ENCODE measurements around the gene LDLRAD2. TPM values are rescaled to one million over a fixed set of nuclear protein-coding genes. Genes with fewer than 3 reads are reported as not detected.

The LDLRAD2 gene
- total RNA-seq, 1 experiment from 2014 or later: 1.0 TPM

DNA sequence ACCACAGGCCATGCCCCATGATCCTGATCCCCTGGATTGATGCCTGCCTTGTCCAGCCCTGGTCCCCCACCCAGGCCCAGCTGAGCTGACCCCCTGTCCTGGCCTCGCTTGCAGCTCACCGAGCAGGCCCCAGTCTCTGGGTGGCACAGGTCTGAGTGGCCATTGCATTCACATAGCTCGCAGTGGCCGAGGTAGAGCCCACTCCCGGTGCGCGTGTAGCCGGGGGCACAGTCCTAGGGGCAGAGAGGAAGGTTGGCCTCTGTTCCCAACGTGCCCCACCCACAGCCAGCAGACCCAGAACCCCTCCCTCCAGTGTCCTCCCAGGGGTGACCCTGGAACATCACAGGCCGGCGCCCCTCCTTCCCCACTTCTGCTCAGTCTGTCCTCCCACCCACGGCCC, 51.9 kb downstream of the LDLRAD2 start:
- no peak for TF ChIP-seq CTCF (conservative IDR thresholded peaks at IDR 0.05)
- H3K14ac ChIP-seq (ENCODE audit: insufficient read depth, low read length): no peak overlapping the region
- no peaks in the 10 kb centered on the region for H3K9me3 Mint-ChIP-seq
- H2AFZ ChIP-seq (ENCODE audit: low read length): no peak overlapping the region
- H3K23me2 ChIP-seq (ENCODE audit: insufficient read length, low read depth, low read length, poor library complexity, severe bottlenecking): no peaks in the 10 kb centered on the region
- no peak overlapping the region for H2BK120ac ChIP-seq (ENCODE audit: low read depth, low read length, poor library complexity, severe bottlenecking)
- no peak overlapping the region for H3K56ac ChIP-seq (ENCODE audit: insufficient read length, low read depth, low read length)
- H2BK20ac ChIP-seq (ENCODE audit: low read depth, low read length, poor library complexity, severe bottlenecking): no peak overlapping the region
- H2BK12ac ChIP-seq (ENCODE audit: insufficient read length, low read depth, low read length): no peak overlapping the region
- H3K27me3 ChIP-seq (ENCODE audit: insufficient read depth, low read length): no peaks in the 10 kb centered on the region
- no CpG with 5 or more reads among the region's 12 CpGs for WGBS (ENCODE audit: extremely low coverage, insufficient read length, low lambda C conversion rate)
- H3K4me3 Mint-ChIP-seq: no peak overlapping the region
- peaks cover 29 to 51% (median 48%) of the 10 kb centered on the region in 3 experiments; a peak in 6 of 7 replicates for H3K36me3 Mint-ChIP-seq (ENCODE audit: insufficient read depth in 1 of 3, low read depth in 3 of 3)
- H3K4me2 ChIP-seq (ENCODE audit: insufficient read depth, insufficient read length, low read length): no peak overlapping the region
- DNase-seq: no peak
- H3K79me2 ChIP-seq (ENCODE audit: insufficient read depth, low read length): no peaks in the 10 kb centered on the region
- H3K23ac ChIP-seq (ENCODE audit: insufficient read length, low read depth, low read length): no peak overlapping the region
- H3T11ph ChIP-seq (ENCODE audit: low read length): no peak overlapping the region
- no peak overlapping the region for H4K5ac ChIP-seq (ENCODE audit: insufficient read length, low read depth, low read length)
- no peak overlapping the region for H2BK15ac ChIP-seq (ENCODE audit: low read depth, low read length)
- no peak overlapping the region; a peak in 1 of 7 replicates for H3K27ac Mint-ChIP-seq
- H2AK5ac ChIP-seq (ENCODE audit: insufficient read length, low read length): no peak overlapping the region
- no peak overlapping the region for H3K18ac ChIP-seq (ENCODE audit: insufficient read length, low read depth, low read length)
- no peak overlapping the region for H3K9ac ChIP-seq (ENCODE audit: extremely low read depth, insufficient read length, low read length)
- H2BK5ac ChIP-seq (ENCODE audit: insufficient read length, low read length): no peak overlapping the region
- no peaks in the 10 kb centered on the region for H3K9me3 ChIP-seq (ENCODE audit: control insufficient read depth, low read depth, low read length)
- peaks cover 2% of the 10 kb centered on the region for H4K20me1 ChIP-seq (ENCODE audit: control insufficient read depth, insufficient read depth, insufficient read length)
- no peaks in the 10 kb centered on the region for H3K27me3 Mint-ChIP-seq (ENCODE audit: low read depth)
- peaks cover 7% of the 10 kb centered on the region; the same call in 1 of the 2 replicates for H3K4me1 ChIP-seq (ENCODE audit: insufficient read depth, low read length)
- no peak overlapping the region for H4K91ac ChIP-seq (ENCODE audit: insufficient read length, low read depth, low read length)
- H3K27ac ChIP-seq (ENCODE audit: insufficient read length, low read depth, low read length): no peak overlapping the region
- no peak overlapping the region for H4K8ac ChIP-seq (replicated peaks; ENCODE audit: insufficient read length, low read depth, low read length)
- peaks cover 15 to 20% of the 10 kb centered on the region in 2 experiments for H3K4me1 Mint-ChIP-seq
- no peak overlapping the region for H3K4ac ChIP-seq (ENCODE audit: low read depth, low read length)
- H3K79me1 ChIP-seq (ENCODE audit: insufficient read depth, low read depth, low read length, poor library complexity, severe bottlenecking): no peaks in the 10 kb centered on the region
